Psoas muscle (tissue), 8 donors: ENCODE data around the gene RNPEP. TPM values are rescaled to one million over a fixed set of nuclear protein-coding genes. Genes with fewer than 3 reads are reported as not detected.
A peak's percentile ranks its signal among the peaks of the same experiment; 100 is the strongest.

Experiments
- ATAC-seq, 4 donors: fragments of 200-7000 bp; cut with Tn5 transposase; one replicate each; pipeline ENCODE4 v1.9.1; 2020; ENCODE audit warnings: moderate library complexity in 3 of 4, mild to moderate bottlenecking in 2 of 4
- DNase-seq, 2 donors: peaks; one replicate each; pipeline ENCODE4 v3.0.0-alpha.2; 2020
- H3K27ac ChIP-seq: fragments of 200-600 bp; one replicate; pipeline ENCODE4 v1.8.0; 2022
- H3K27me3 ChIP-seq, 3 donors: fragments of 200-600 bp in 1 of 3; one replicate each; pipeline versions ENCODE4 v1.6.1 to v1.8.0; 2013 to 2022; ENCODE audit warnings: low read length in 2 of 3, mild to moderate bottlenecking in 2 of 3, moderate library complexity in 1 of 3; ENCODE audit not compliant: insufficient read depth in 3 of 3
- H3K36me3 ChIP-seq, 2 donors: fragments of 200-600 bp in 1 of 2; one replicate each; pipeline versions ENCODE4 v1.6.1 to v1.8.0; 2013 to 2022; ENCODE audit warnings: low read depth in 1 of 2, mild to moderate bottlenecking in 1 of 2, moderate library complexity in 1 of 2; ENCODE audit not compliant: insufficient read depth in 1 of 2
- H3K4me1 ChIP-seq: fragments of 200-600 bp; one replicate; pipeline ENCODE4 v1.8.0; 2022
- H3K4me3 ChIP-seq: fragments of 200-600 bp; one replicate; pipeline ENCODE4 v1.8.0; 2022; ENCODE audit warnings: mild to moderate bottlenecking
- H3K9me3 ChIP-seq: fragments of 200-600 bp; one replicate; pipeline ENCODE4 v1.8.0; 2022
- CTCF ChIP-seq: fragments of 200-600 bp; IDR thresholded peaks from one replicate; pipeline ENCODE4 v1.8.0; 2022; ENCODE audit warnings: antibody characterized with exemption
- WGBS, 3 donors: extraction: QIAGEN DNeasy Blood & Tissue Kit; methylation state at CpG; one replicate each; pipeline versions ENCODE4 v1.1.6 to v1.1.7; 2013; 5-methylcytosine and 5-hydroxymethylcytosine counted together
- intact Hi-C, 2 donors: fragments of 100-400 bp; cut with DNase I; formaldehyde crosslinking; loops; one replicate each; pipeline versions ENCODE4 v1.11.0 to v1.14.2; 2022
- polyA plus RNA-seq, 3 donors: library from polyadenylated mRNA; stranded (reverse); fragments of 200-250 nt; gene quantifications; one replicate each; pipeline ENCODE4 v1.2.3, GENCODE V29; 2013
- total RNA-seq, 4 donors: library from RNA; stranded (reverse); fragmentation: NEBNext Ultra II Directional in 2 of 4; extraction: Animal tissue kit (Norgen Biotek cat#: 25700) in 2 of 4; gene quantifications; one replicate each; pipeline versions ENCODE4 v1.2.1 to v1.2.4, GENCODE V29; 2021 to 2023
- donor health status: healthy with polysubstance abuse.
- donor health status: DM: no; HTN: no; CAD: no; lungs with moderate emphysema.
- donor health status: Bipolar disorder and iron deficiency.
- donor health status: healthy.
- donor health status: DM: yes; HTN: yes; CAD: no.
- donor health status: DM: no; HTN: no; CAD: no.
- donor health status: DM: no; HTN: no; CAD: no.
- donor health status: DM: yes; HTN: yes; CAD: no.

RNPEP gene
- total and polyA plus RNA-seq, 7 donors: 6.2 to 18.7 (median 14.2) TPM

- Histone ChIP-seq H3K36me3 (no peaks in the 10 kb centered on the region), H3K4me1 (peaks cover 27% of the 10 kb centered on the region), H3K27ac (peak overlapping the region; percentile 86), H3K9me3 (no peaks in the 10 kb centered on the region), H3K4me3 (peak overlapping the region; percentile 84), H3K27me3 (no peaks in the 10 kb centered on the region)
- WGBS, 3 donors: 33 to 79% (median 68%) methylated on average over 1 of the region's 1 CpG
- DNase-seq: no peak
- TF ChIP-seq CTCF: no peak
- ATAC-seq: no peak
- intact Hi-C loops: no loop called here
These were observed 40.3 kb upstream of the RNPEP start for GRCh38 chr1:201942129-201942495.

- Histone ChIP-seq H3K4me3 (peak overlapping the region; percentile 84), H3K9me3 (no peaks in the 10 kb centered on the region), H3K27ac (peak overlapping the region; percentile 86), H3K36me3 (no peaks in the 10 kb centered on the region), H3K4me1 (peaks cover 25% of the 10 kb centered on the region), H3K27me3 (no peaks in the 10 kb centered on the region)
- intact Hi-C loops: no loop called here
- ATAC-seq: no peak
- no peak for DNase-seq
- TF ChIP-seq CTCF: no peak
- 33 to 57% (median 37%) methylated on average over 6 of the region's 6 CpGs for WGBS, 3 donors
These were observed 38.4 kb upstream of the RNPEP start for GRCh38 chr1:201944002-201944401.

GRCh38 chr1:201944639-201945038 lies 37.8 kb upstream of the RNPEP start:
- Histone ChIP-seq H3K36me3 (no peaks in the 10 kb centered on the region), H3K4me3 (peak overlapping the region; percentile 84), H3K27me3 (no peaks in the 10 kb centered on the region), H3K9me3 (no peaks in the 10 kb centered on the region), H3K27ac (peak overlapping the region; percentile 86), H3K4me1 (peaks cover 21% of the 10 kb centered on the region)
- ATAC-seq: peak in 2 of 4 donors; percentile 55 to 61
- intact Hi-C loops: no loop called here
- TF ChIP-seq CTCF: no peak
- DNase-seq: no peak
- WGBS, 3 donors: 24 to 51% (median 27%) methylated on average over 3 of the region's 3 CpGs

- ATAC-seq (peak in 2 of 4 donors; percentile 23 to 47), DNase-seq (no peak)
- peak overlapping the region; percentile 86 for H3K27ac ChIP-seq
These were observed 37.3 kb upstream of the RNPEP start for GRCh38 chr1:201945157-201945556.

More at GRCh38 chr1:201945157-201945556, 37.3 kb upstream of the RNPEP start:
- peak; percentile 39 for TF ChIP-seq CTCF
- intact Hi-C loops: no loop called here
- Histone ChIP-seq H3K36me3 (no peaks in the 10 kb centered on the region), H3K9me3 (no peaks in the 10 kb centered on the region), H3K27me3 (no peaks in the 10 kb centered on the region), H3K4me1 (peaks cover 21% of the 10 kb centered on the region), H3K4me3 (peak overlapping the region; percentile 84)
- WGBS, 3 donors: 18 to 29% (median 28%) methylated on average over 4 of the region's 4 CpGs
